Sigmoid colon (tissue), 7 donors: Measurements from ENCODE around the gene ZNF638. TPM values are rescaled to one million over a fixed set of nuclear protein-coding genes. Genes with fewer than 3 reads are reported as not detected.
"Not testable (repeated sequence)": the region's sequence is repeated elsewhere in the genome, so short reads cannot be mapped to it uniquely, and the experiment has no call there.

ENCODE experiments used
- DNase-seq: peaks from one replicate; pipeline ENCODE4 v3.0.0-alpha.2; 2019
- H3K27ac ChIP-seq, 4 donors: fragments of 200-600 bp; sonication (generic); one replicate each; pipeline ENCODE4 v1.5.1; 2016 to 2019; ENCODE audit warnings: mild to moderate bottlenecking in 1 of 4
- H3K27me3 ChIP-seq, 3 donors: fragments of 200-600 bp; sonication (generic); one replicate each; pipeline ENCODE4 v1.5.1; 2019; ENCODE audit warnings: mild to moderate bottlenecking in 1 of 3
- H3K36me3 ChIP-seq, 4 donors: fragments of 200-600 bp; sonication (generic); one replicate each; pipeline ENCODE4 v1.5.1; 2016 to 2019
- H3K4me1 ChIP-seq, 4 donors: fragments of 200-600 bp; sonication (generic); one replicate each; pipeline ENCODE4 v1.5.1; 2017 to 2019
- H3K4me3 ChIP-seq, 4 donors: fragments of 200-600 bp; sonication (generic); one replicate each; pipeline ENCODE4 v1.5.1; 2017 to 2019; ENCODE audit warnings: mild to moderate bottlenecking in 2 of 4, moderate library complexity in 1 of 4
- H3K9me3 ChIP-seq, 4 donors: fragments of 200-600 bp in 3 of 4; sonication (generic) in 3 of 4; one replicate each; pipeline versions ENCODE4 v1.5.1 to v1.6.1; 2013 to 2019
- CTCF ChIP-seq, 4 experiments: fragments of 450-650 bp in 3 of 4; fragments of 200-600 bp in 1 of 4; IDR thresholded peaks; one replicate each; pipeline ENCODE4 v1.5.1; 2016 to 2019; ENCODE audit warnings: antibody characterized with exemption in 4 of 4, mild to moderate bottlenecking in 3 of 4, moderate library complexity in 2 of 4
- EP300 ChIP-seq, 4 donors: sonication (generic); formaldehyde crosslinking; IDR thresholded peaks; one replicate each; pipeline ENCODE4 v1.6.1; 2017; ENCODE audit warnings: antibody characterized with exemption in 4 of 4
- POLR2A ChIP-seq, 2 donors: fragments of 450-650 bp; IDR thresholded peaks; one replicate each; pipeline ENCODE4 v1.6.1; 2016; ENCODE audit warnings: antibody characterized with exemption in 2 of 2, mild to moderate bottlenecking in 2 of 2, moderate library complexity in 2 of 2
- POLR2AphosphoS5 ChIP-seq, 4 donors: sonication (generic); formaldehyde crosslinking; IDR thresholded peaks; one replicate each; pipeline ENCODE4 v1.6.1; 2017; ENCODE audit warnings: antibody characterized with exemption in 4 of 4
- whole genome bisulfite sequencing, 2 donors: extraction: QIAGEN DNeasy Blood & Tissue Kit; methylation state at CpG; one replicate each; pipeline ENCODE4 v1.1.7; 2013; 5-methylcytosine and 5-hydroxymethylcytosine counted together
- intact Hi-C: fragments of 100-400 bp; cut with DNase I; formaldehyde crosslinking; loops from one replicate; pipeline ENCODE4 v1.15.1; 2023
- polyA plus RNA-seq, 3 donors: library from polyadenylated mRNA; stranded (reverse); fragments of 200-250 nt; gene quantifications; one replicate each; pipeline ENCODE4 v1.2.3, GENCODE V29; 2013
- total RNA-seq, 4 donors: library from RNA; depleted of rRNA; stranded (reverse); fragments of >200 nt; gene quantifications; one replicate each; pipeline ENCODE4 v1.1.0, GENCODE V29; 2016
- donor health status: healthy with polysubstance abuse.
- donor health status: Bipolar disorder and iron deficiency.
- donor health status: healthy.

ZNF638 gene
- total and polyA plus RNA-seq, 7 donors: 28.7 to 184 (median 161) TPM

- H3K4me3 ChIP-seq: no peak overlapping the region
- intact Hi-C loops: no loop called here
- H3K27ac ChIP-seq: no peak overlapping the region
- peaks cover 0 to 52% (median 13%) of the 10 kb centered on the region in 4 donors for H3K36me3 ChIP-seq
- no peaks in the 10 kb centered on the region for H3K9me3 ChIP-seq
- no peak for DNase-seq
- H3K27me3 ChIP-seq: no peaks in the 10 kb centered on the region
- no peaks in the 10 kb centered on the region for H3K4me1 ChIP-seq
- TF ChIP-seq POLR2A (IDR thresholded peaks at IDR 0.05): no peak
- TF ChIP-seq POLR2AphosphoS5 (IDR thresholded peaks at IDR 0.05): no peak
- no peak for TF ChIP-seq EP300 (IDR thresholded peaks at IDR 0.05)
- TF ChIP-seq CTCF (IDR thresholded peaks at IDR 0.05): no peak
- WGBS, 2 donors: 93 to 95% methylated on average over 3 of the region's 3 CpGs
Observed at GRCh38 chr2:71409611-71410010, 78.0 kb downstream of the ZNF638 start.

- TF ChIP-seq POLR2A (IDR thresholded peaks at IDR 0.05): no peak
- TF ChIP-seq CTCF (IDR thresholded peaks at IDR 0.05): no peak
- no peak for TF ChIP-seq EP300 (IDR thresholded peaks at IDR 0.05)
- no peak for TF ChIP-seq POLR2AphosphoS5 (IDR thresholded peaks at IDR 0.05)
- no peaks in the 10 kb centered on the region for H3K27me3 ChIP-seq
- no peak overlapping the region for H3K4me3 ChIP-seq
- no peak for DNase-seq
- no peaks in the 10 kb centered on the region for H3K4me1 ChIP-seq
- peaks cover 0 to 41% (median 9%) of the 10 kb centered on the region in 4 donors for H3K36me3 ChIP-seq
- intact Hi-C loops: no loop called here
- H3K9me3 ChIP-seq: no peaks in the 10 kb centered on the region
- no peak overlapping the region for H3K27ac ChIP-seq
- WGBS, 2 donors: 90 to 92% methylated on average over 4 of the region's 4 CpGs
Observed at GRCh38 chr2:71410696-71411095, 79.1 kb downstream of the ZNF638 start.

- H3K36me3 ChIP-seq, H3K4me1 ChIP-seq, intact Hi-C loops, DNase-seq, H3K9me3 ChIP-seq, H3K27me3 ChIP-seq: not testable (repeated sequence)
- Histone ChIP-seq H3K27ac (peak overlapping the region in 2 of 4 donors; percentile 27 to 47), H3K4me3 (peak overlapping the region in 3 of 4 donors; percentile 17 to 29 (median 19))
- WGBS, 2 donors: 10 to 22% methylated on average over 9 of the region's 15 CpGs
Observed at GRCh38 chr2:71416866-71417265, 85.3 kb downstream of the ZNF638 start.

- Histone ChIP-seq H3K4me1 (no peaks in the 10 kb centered on the region), H3K27ac (peak overlapping the region; percentile 14 to 47 (median 36)), H3K4me3 (peak overlapping the region in 3 of 4 donors; percentile 17 to 29 (median 19)), H3K36me3 (peaks cover 0 to 12% (median 0%) of the 10 kb centered on the region in 4 donors), H3K27me3 (no peaks in the 10 kb centered on the region), H3K9me3 (no peaks in the 10 kb centered on the region)
- 13 to 19% methylated on average over 7 of the region's 16 CpGs for WGBS, 2 donors
- intact Hi-C loops: no loop called here
- no peak for DNase-seq
- no peak for TF ChIP-seq POLR2A (IDR thresholded peaks at IDR 0.05)
- TF ChIP-seq EP300 (IDR thresholded peaks at IDR 0.05): no peak
- TF ChIP-seq CTCF (IDR thresholded peaks at IDR 0.05): no peak
- TF ChIP-seq POLR2AphosphoS5 (IDR thresholded peaks at IDR 0.05): no peak
Observed at GRCh38 chr2:71417300-71418202, 86.0 kb downstream of the ZNF638 start.

- DNase-seq: no peak
- Histone ChIP-seq H3K4me1 (peaks cover 0 to 9% (median 0%) of the 10 kb centered on the region in 4 donors), H3K4me3 (no peak overlapping the region), H3K9me3 (no peaks in the 10 kb centered on the region), H3K27ac (no peak overlapping the region), H3K27me3 (no peaks in the 10 kb centered on the region), H3K36me3 (peaks cover 0 to 28% (median 5%) of the 10 kb centered on the region in 4 donors)
- intact Hi-C loops: no loop called here
- WGBS, 2 donors: 88 to 92% methylated on average over 4 of the region's 4 CpGs
- TF ChIP-seq CTCF (IDR thresholded peaks at IDR 0.05): no peak
- no peak for TF ChIP-seq POLR2A (IDR thresholded peaks at IDR 0.05)
- TF ChIP-seq EP300 (IDR thresholded peaks at IDR 0.05): no peak
- TF ChIP-seq POLR2AphosphoS5 (IDR thresholded peaks at IDR 0.05): no peak
Observed at GRCh38 chr2:71419145-71419544, 87.6 kb downstream of the ZNF638 start.
